ENCODE data around the gene HDAC4.

The HDAC4 gene

GRCh38 chr2:239346676-239347075 lies 54.1 kb downstream of the HDAC4 start:
- H3K4me3 ChIP-seq = no peak overlapping the region
- no peak for TF ChIP-seq CTCF (IDR thresholded peaks at IDR 0.05)
- no peak overlapping the region for H3K27ac ChIP-seq
- DNase-seq (ENCODE audit: low spot score) = no peak

GRCh38 chr2:239345251-239345650 lies 55.6 kb downstream of the HDAC4 start:
- Histone ChIP-seq H3K27ac (no peak overlapping the region), H3K4me3 (no peak overlapping the region)
- DNase-seq (ENCODE audit: low spot score) = no peak
- no peak for TF ChIP-seq CTCF (IDR thresholded peaks at IDR 0.05)

GRCh38 chr2:239344857-239345216 lies 56.0 kb downstream of the HDAC4 start:
- no peak for DNase-seq (ENCODE audit: low spot score)
- Histone ChIP-seq H3K27ac (no peak overlapping the region), H3K4me3 (no peak overlapping the region)
- no peak for TF ChIP-seq CTCF (IDR thresholded peaks at IDR 0.05)

- no peak for TF ChIP-seq CTCF (IDR thresholded peaks at IDR 0.05)
- Histone ChIP-seq H3K4me3 (no peak overlapping the region), H3K27ac (no peak overlapping the region)
- no peak for DNase-seq (ENCODE audit: low spot score)
These were observed 56.6 kb downstream of the HDAC4 start for GRCh38 chr2:239343946-239344856.

GRCh38 chr2:239343460-239343859 lies 57.4 kb downstream of the HDAC4 start:
- no peak overlapping the region for H3K4me3 ChIP-seq
- DNase-seq (ENCODE audit: low spot score) = no peak
- TF ChIP-seq CTCF (IDR thresholded peaks at IDR 0.05) = no peak
- H3K27ac ChIP-seq = no peak overlapping the region

- Histone ChIP-seq H3K27ac (no peak overlapping the region), H3K4me3 (no peak overlapping the region)
- no peak for TF ChIP-seq CTCF (IDR thresholded peaks at IDR 0.05)
- no peak for DNase-seq (ENCODE audit: low spot score)
These were observed 59.0 kb downstream of the HDAC4 start for GRCh38 chr2:239341840-239342239.

GRCh38 chr2:239341146-239341732 lies 59.6 kb downstream of the HDAC4 start:
- Histone ChIP-seq H3K27ac (no peak overlapping the region), H3K4me3 (no peak overlapping the region)
- no peak for DNase-seq (ENCODE audit: low spot score)
- TF ChIP-seq CTCF (IDR thresholded peaks at IDR 0.05) = no peak

All from coronary artery (tissue), 2 donors.